ENCODE results near the gene TMC1. TPM values are rescaled to one million over a fixed set of nuclear protein-coding genes. Genes with fewer than 3 reads are reported as not detected.
"Not testable (repeated sequence)": the region's sequence is repeated elsewhere in the genome, so short reads cannot be mapped to it uniquely, and the experiment has no call there.

The TMC1 gene
- total and polyA plus RNA-seq, 2 of the 13 experiments (the other 11 are each of a cell fraction or from before 2014, with no cell fraction given), result 0.02 to 0.03 TPM

DNA sequence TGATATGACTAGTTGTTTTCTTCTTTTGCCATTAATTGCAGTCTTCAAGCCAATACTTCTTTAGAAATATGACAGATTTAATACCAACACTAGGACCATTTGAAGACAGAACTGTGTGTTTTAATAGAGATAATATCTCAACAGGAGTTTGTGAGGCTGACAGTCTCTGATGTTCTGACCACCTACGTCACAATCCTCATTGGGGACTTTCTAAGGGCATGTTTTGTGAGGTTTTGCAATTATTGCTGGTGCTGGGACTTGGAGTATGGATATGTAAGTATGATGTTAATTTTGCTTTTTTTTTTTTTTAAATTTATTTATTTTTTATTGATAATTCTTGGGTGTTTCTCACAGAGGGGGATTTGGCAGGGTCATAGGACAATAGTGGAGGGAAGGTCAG is 283.8 kb downstream of the TMC1 start:
- Histone ChIP-seq H3K4me2 (ENCODE audit: low read depth, low read length) (no peak overlapping the region), H3K9me3 (ENCODE audit: low read length) (no peaks in the 10 kb centered on the region), H3K9ac (ENCODE audit: insufficient read depth, low read depth, low read length) (no peak overlapping the region), H3K4me3 (replicated peaks in 1 of 3; ENCODE audit: insufficient read depth in 1 of 3, low read depth in 2 of 3, low read length in 3 of 3) (no peak overlapping the region), H4K20me1 (ENCODE audit: insufficient read depth, low read length) (no peaks in the 10 kb centered on the region), H3K4me1 (ENCODE audit: insufficient read depth, low read length) (peaks cover 11% of the 10 kb centered on the region; the same call in 1 of the 2 replicates), H3K36me3 (replicated peaks in 1 of 2; ENCODE audit: control insufficient read depth in 1 of 2, insufficient read depth in 2 of 2, low read length in 2 of 2) (no peaks in the 10 kb centered on the region), H3K79me2 (ENCODE audit: insufficient read depth, low read length) (no peaks in the 10 kb centered on the region), H3K27ac (ENCODE audit: extremely low read length, insufficient read depth, low read length) (no peak overlapping the region), H2AFZ (ENCODE audit: low read length) (no peak overlapping the region), H3K27me3 (ENCODE audit: control insufficient read depth in 1 of 2, insufficient read depth in 2 of 2, low read length in 2 of 2) (no peaks in the 10 kb centered on the region)
- no peak for TF ChIP-seq ZBTB8A (CRISPR knock-in tag; IDR thresholded peaks at IDR 0.05; ENCODE audit: borderline replicate concordance, low read depth)
- peak; percentile 46; the same call in 1 of the 2 replicates for TF ChIP-seq CREB1 (IDR thresholded peaks at IDR 0.05)
- no peak for TF ChIP-seq CREB1 (CRISPR knock-in tag; IDR thresholded peaks at IDR 0.05)
- in situ Hi-C loops (cut with HindIII; ENCODE audit: extremely low pct_ligation_motif_present, low pct_unique_long_range_greater_than_20kb) (loop anchor here (25.0 kb wide), 1 partner anchor 768 kb away; no protein-coding TSS in a partner anchor), intact Hi-C loops (cut with micrococcal nuclease; ENCODE audit: unreplicated experiment) (no loop called here)
- CTCF ChIA-PET (ENCODE audit: low intra/inter-chr PET ratio, low total read pairs), result no interaction called here
- ATAC-seq, result no peak
- no peak for DNase-seq (ENCODE audit: low spot score)
- no TSS peak for BruUV-seq (replicated peaks)
- POLR2A ChIA-PET, result no interaction called here
- FAIRE-seq, result no peak
- WGBS (ENCODE audit: low lambda C conversion rate), result 15% methylated on average over 1 of the region's 1 CpG

DNA sequence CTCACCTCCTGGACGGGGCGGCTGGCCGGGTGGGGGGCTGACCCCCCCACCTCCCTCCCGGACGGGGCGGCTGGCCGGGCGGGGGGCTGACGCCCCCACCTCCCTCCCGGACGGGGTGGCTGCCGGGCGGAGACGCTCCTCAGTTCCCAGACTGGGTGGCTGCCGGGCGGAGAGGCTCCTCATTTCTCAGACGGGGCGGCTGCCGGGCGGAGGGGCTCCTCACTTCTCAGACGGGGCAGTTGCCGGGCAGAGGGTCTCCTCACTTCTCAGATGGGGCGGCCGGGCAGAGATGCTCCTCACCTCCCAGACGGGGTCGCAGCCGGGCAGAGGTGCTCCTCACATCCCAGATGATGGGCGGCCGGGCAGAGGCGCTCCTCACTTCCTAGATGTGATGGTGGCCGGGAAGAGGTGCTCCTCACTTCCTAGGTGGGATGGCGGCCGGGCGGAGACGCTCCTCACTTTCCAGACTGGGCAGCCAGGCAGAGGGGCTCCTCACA is 285.0 kb downstream of the TMC1 start:
- CTCF ChIA-PET (ENCODE audit: low intra/inter-chr PET ratio, low total read pairs); H3K4me2 ChIP-seq (ENCODE audit: low read depth, low read length); DNase-seq (ENCODE audit: low spot score); H4K20me1 ChIP-seq (ENCODE audit: insufficient read depth, low read length); FAIRE-seq; H2AFZ ChIP-seq (ENCODE audit: low read length); intact Hi-C loops (cut with micrococcal nuclease; ENCODE audit: unreplicated experiment); ATAC-seq; H3K9me3 ChIP-seq (ENCODE audit: low read length); H3K79me2 ChIP-seq (ENCODE audit: insufficient read depth, low read length); H3K27ac ChIP-seq (ENCODE audit: extremely low read length, insufficient read depth, low read length); H3K36me3 ChIP-seq (replicated peaks in 1 of 2; ENCODE audit: control insufficient read depth in 1 of 2, insufficient read depth in 2 of 2, low read length in 2 of 2); H3K27me3 ChIP-seq (ENCODE audit: control insufficient read depth in 1 of 2, insufficient read depth in 2 of 2, low read length in 2 of 2); H3K4me3 ChIP-seq (replicated peaks in 1 of 3; ENCODE audit: insufficient read depth in 1 of 3, low read depth in 2 of 3, low read length in 3 of 3); H3K9ac ChIP-seq (ENCODE audit: insufficient read depth, low read depth, low read length); POLR2A ChIA-PET; BruUV-seq (replicated peaks): not testable (repeated sequence)
- H3K4me1 ChIP-seq (ENCODE audit: insufficient read depth, low read length), result peaks cover 11% of the 10 kb centered on the region; the same call in 1 of the 2 replicates
- WGBS (ENCODE audit: low lambda C conversion rate), result 75% methylated on average over 4 of the region's 35 CpGs
- in situ Hi-C loops (cut with HindIII; ENCODE audit: extremely low pct_ligation_motif_present, low pct_unique_long_range_greater_than_20kb), result loop anchor here (25.0 kb wide), 1 partner anchor 769 kb away; no protein-coding TSS in a partner anchor

Measured in HepG2 (cell line).